HG02973 (cell line): ENCODE results near the gene PUS1.
A peak's percentile ranks its signal among the peaks of the same experiment; 100 is the strongest.

Experiments
- ATAC-seq: cut with Tn5 transposase; IDR thresholded peaks from one replicate; pipeline ENCODE4 v1.9.1; 2021; ENCODE audit warnings: moderate library complexity; ENCODE audit not compliant: unreplicated experiment

The PUS1 gene

DNA sequence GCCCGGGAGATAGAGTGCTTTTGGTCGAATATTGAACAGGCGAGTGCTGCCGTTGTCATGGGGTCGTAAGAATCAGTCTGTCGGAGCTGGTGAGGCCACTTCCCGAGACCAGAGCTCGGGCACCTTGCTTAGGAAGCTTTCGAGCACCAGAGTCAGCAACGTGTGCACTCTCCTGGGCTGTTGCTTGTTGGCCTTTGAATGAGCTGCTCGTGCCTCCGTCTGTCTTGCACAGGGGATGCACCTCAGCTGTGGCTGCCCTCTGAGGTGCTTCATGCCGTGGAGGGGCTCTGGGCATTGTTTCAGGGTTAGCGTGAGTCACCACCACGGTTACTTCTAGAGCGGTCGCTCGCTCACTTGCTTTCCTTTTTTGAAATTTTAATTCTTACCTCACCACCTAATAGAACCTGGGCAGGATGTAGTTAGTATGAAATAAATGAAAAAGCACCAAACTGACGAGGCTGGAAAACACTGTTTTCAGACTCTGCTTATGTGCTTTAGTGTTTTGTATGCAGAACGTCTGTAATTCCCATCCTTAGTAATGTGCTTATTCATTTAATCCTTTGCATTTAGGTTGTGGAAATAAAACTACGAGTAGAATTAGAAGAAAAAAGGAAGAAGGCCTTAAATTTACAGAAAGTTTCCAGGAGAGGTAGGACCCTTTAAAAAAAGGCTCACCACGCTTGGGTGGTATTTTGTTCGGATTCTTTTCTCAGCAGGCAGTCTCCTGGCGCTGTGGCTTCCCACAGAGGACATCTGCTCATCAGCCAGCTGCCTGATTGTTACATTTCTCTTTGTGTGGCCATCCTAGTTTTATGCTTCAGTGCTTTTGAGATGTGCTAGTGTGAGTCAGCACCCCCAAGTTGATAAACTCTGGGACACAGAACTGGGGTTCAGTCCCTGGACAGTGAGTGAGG is 61.2 kb downstream of the PUS1 start:
- no peak for ATAC-seq

DNA sequence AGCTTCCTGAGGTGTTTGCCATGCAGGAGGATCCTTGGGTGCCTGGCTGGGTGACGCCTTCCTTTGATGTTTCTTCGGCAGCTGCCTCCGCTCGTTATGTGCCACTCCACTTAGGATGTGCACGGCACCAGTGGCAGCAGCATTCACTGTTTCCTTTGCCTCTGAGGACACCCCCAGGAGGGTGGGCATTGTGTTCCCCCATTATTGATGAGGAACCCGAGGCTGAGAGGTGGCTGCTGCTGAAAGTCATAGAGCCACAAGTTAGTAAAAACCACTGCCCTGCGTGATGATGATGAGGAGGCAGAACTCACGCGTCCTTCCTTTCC is 61.9 kb downstream of the PUS1 start:
- no peak for ATAC-seq

DNA sequence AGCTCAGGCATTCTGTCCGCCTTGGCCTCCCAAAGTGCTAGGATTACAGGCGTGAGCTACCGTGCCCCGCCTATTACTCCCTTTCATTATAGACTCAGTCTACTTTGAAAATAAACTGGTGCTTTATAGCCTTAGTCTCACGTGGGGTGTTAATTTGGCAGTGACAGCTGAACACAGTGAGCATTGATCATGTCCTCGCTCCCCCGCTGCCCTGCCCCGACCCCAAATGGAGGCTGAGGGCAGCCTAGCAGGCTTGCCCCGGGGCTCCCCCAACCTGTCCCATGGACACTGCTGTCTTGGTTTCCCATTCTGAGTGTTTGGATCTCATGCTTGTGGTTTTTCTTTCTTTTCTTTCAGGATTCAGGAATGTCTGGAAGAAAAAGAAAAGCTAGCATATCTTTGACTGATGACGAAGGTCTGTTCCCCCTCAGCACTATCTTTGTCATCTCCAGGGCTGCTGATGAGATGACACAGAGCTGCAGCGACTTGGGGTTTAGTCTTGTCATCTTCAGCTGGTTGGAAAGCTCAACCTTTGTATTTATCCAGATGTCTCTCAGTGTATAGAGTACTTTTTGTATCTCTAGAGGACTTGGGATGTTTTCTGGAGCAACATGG is 62.8 kb downstream of the PUS1 start:
- ATAC-seq = no peak

DNA sequence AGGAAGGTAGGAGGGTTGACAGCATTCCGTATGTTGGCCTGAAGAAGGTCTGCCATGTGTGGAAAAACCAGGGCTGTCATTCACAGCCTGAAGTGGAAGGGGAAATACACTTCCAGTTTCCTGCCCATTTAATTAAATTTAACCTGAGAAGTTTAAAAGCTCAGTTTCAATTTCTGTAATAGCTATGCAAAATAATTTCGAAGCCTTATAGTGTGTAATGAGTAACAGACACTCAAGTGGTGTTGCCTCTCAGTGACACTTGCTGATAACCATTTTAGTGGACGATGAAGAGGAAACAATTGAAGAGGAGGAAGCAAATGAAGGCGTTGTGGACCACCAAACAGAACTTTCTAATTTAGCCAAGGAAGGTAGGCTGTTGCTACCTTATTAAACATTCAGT is 65.5 kb downstream of the PUS1 start:
- peak; percentile 69 for ATAC-seq
